Activated CD4-positive, alpha-beta T cell treated with anti-CD3 and anti-CD28 coated beads, Interleukin-10, Interleukin-2, amounts not matched to agents 100 ng/mL and 50 ng/mL, durations not matched to agents 16 hours and 8 hours (primary cell): ENCODE results near the gene PTPN20.

ENCODE experiments used
- DNase-seq: peaks from one replicate; pipeline ENCODE4 v3.0.0-alpha.2; 2020

PTPN20 gene

DNA sequence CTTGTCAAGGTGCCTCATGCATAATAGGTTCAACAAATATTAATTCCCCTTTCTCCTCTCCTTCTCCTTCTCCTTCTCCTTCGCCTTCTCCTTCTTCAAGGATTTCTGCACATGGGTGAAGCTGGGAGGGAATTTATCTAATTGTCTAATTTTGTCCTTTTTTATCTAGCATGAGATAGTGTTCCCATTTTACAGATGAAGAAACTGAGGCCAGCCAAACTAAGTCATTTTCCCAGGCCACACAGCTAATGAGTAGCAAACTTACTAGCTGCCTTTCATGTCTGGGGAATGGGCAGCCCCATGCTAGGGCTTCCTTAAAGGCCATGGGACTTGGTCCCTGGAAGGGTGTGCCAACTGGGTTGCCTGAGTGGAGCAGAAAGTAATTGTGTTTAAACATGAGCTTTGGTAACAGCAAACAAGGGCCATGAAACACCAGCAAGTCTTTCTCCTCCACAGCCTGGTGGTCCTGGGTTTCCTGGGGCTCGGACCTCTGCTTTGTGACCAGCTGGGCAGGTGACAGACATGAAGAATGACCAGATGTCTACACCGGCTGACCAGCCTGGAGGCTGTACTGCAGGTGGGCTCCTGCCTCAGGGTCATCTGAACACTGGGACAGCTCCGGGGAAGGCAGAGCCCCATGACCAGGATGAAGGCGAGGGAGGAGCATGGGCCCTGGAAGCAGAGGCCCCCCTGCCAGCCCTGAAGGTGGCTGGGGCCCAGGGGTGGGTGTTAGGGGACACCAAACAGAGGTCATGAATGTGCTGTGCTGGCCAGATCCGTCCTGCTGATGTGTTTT, 138.0 kb downstream of the PTPN20 start:
- no peak for DNase-seq

DNA sequence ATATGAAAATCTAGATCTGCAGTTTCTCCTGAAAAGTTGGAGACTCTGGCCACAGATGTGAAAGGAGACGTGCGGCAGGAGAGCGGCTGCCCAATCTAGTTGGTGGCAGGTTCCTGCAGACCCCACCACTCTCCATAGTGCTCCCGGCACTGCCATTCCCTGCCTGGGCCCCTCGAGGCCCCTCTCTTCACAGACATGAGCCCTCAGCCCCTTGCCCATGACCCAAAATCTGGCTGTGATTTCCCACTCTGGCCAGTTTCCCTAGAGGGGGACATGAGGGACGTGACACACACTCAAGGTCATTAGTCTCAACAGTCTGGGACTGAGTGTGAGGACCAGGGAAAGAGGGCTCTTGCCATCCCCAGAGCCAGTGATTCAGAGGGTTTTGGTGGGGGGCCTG, 138.7 kb downstream of the PTPN20 start:
- DNase-seq, result no peak

DNA sequence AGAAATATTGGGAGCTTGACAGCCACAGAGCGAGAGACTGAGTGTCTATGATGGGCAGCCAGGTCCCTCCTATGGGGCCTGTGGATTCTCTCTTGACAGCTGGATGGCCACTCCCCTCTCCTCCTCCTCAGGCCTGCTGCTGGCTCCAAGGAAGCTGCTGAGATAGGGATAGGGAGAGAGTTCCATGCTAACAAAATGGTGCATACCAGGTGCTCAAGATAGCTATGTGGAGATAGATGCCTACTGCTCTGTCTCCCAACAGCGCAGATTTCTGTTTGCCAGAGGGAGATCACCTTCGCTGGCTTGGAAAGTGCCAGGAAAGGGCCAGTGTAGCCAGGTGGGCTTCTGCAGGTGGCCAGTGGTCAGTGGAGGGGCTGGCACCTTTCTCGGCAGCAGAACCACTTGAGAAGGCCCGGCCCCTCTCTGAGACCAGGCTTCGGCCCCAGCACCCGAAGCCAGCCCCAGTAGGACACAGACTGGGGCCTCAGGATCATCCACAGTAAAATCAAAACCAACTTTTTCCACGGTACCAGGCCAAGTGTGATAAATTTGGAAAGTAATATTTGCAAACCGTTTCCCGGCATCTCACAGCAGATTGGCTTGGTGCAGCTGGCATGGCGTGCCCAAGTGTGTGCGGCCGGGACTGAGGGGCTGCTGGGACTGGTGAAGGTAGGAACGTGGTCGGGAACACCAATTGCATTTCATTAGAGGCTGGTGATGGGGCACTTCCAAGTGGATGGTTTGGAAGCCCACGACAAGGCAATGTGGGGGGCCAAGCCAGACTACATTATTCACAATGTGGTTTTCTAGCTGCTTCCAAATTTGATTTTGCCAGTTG, 139.6 kb downstream of the PTPN20 start:
- no peak for DNase-seq

DNA sequence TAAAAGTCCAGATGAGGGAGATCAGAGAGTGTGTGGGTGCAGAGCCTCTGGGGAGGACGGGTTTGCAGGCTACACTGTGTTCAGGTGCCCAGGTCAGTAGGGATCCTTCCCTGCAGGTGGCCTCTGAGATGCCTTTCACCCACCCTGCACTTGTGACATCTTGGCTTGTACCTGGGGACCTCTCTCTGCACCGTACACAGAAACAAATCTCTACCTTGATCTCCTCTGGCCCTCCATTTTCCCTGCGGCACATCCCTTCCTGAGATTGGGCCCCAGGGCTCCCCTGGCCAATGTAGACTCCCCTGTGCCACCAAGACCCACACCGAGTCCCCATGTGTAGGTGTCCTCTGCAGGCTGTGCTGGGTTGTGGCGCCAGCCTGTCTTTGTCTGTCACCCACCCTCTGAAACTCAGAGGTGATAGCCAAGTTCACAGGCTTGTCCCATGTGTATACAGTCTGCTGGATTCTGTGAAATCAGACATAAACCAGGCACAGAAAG, 140.6 kb downstream of the PTPN20 start:
- no peak for DNase-seq
